Stomach (tissue), 4 donors: ENCODE measurements around the gene DACH1.

ENCODE experiments used
- CTCF ChIP-seq, 7 experiments: fragments of 450-650 bp in 4 of 7; fragments of 200-600 bp in 3 of 7; sonication (generic) in 3 of 7; IDR thresholded peaks; one replicate each; pipeline ENCODE4 v1.5.1; 2016 to 2019; ENCODE audit warnings: antibody characterized with exemption in 7 of 7, control low read depth in 2 of 7, mild to moderate bottlenecking in 1 of 7
- EP300 ChIP-seq: sonication (generic); formaldehyde crosslinking; IDR thresholded peaks from one replicate; pipeline ENCODE4 v1.6.1; 2017; ENCODE audit warnings: antibody characterized with exemption
- POLR2A ChIP-seq, 4 donors: fragments of 450-650 bp; IDR thresholded peaks; one replicate each; pipeline ENCODE4 v1.6.1; 2016; ENCODE audit warnings: antibody characterized with exemption in 4 of 4, control low read depth in 2 of 4, mild to moderate bottlenecking in 1 of 4, moderate library complexity in 1 of 4

- TF ChIP-seq EP300: no peak
- TF ChIP-seq POLR2A (IDR thresholded peaks at IDR 0.05): no peak
- TF ChIP-seq CTCF (IDR thresholded peaks at IDR 0.05): no peak
These were observed 449.8 kb downstream of the DACH1 start for GRCh38 chr13:71417205-71417604.
